ENCODE results near the gene OR5H14. TPM values are rescaled to one million over a fixed set of nuclear protein-coding genes. Genes with fewer than 3 reads are reported as not detected.

OR5H14 gene
- total and polyA plus RNA-seq, 7 donors, result not detected

GRCh38 chr3:98171071-98171470 is 23.8 kb downstream of the OR5H14 start:
- no peak overlapping the region for H3K27ac ChIP-seq
- WGBS, 3 donors, result 45 to 50% (median 48%) methylated on average over 1 of the region's 1 CpG
- intact Hi-C loops (cut with DNase I), result no loop called here

GRCh38 chr3:98172621-98173020 is 25.3 kb downstream of the OR5H14 start:
- DNase-seq (no peak), ATAC-seq (no peak)
- Histone ChIP-seq H3K27ac (no peak overlapping the region), H3K27me3 (ENCODE audit: insufficient read depth in 3 of 3, low read length in 2 of 3) (no peaks in the 10 kb centered on the region), H3K4me1 (no peaks in the 10 kb centered on the region), H3K4me3 (no peak overlapping the region), H3K36me3 (ENCODE audit: insufficient read depth in 1 of 2, low read depth in 1 of 2) (no peaks in the 10 kb centered on the region), H3K9me3 (no peaks in the 10 kb centered on the region)
- 78 to 81% (median 79%) methylated on average over 7 of the region's 7 CpGs for WGBS, 3 donors
- TF ChIP-seq, protein P1, sequence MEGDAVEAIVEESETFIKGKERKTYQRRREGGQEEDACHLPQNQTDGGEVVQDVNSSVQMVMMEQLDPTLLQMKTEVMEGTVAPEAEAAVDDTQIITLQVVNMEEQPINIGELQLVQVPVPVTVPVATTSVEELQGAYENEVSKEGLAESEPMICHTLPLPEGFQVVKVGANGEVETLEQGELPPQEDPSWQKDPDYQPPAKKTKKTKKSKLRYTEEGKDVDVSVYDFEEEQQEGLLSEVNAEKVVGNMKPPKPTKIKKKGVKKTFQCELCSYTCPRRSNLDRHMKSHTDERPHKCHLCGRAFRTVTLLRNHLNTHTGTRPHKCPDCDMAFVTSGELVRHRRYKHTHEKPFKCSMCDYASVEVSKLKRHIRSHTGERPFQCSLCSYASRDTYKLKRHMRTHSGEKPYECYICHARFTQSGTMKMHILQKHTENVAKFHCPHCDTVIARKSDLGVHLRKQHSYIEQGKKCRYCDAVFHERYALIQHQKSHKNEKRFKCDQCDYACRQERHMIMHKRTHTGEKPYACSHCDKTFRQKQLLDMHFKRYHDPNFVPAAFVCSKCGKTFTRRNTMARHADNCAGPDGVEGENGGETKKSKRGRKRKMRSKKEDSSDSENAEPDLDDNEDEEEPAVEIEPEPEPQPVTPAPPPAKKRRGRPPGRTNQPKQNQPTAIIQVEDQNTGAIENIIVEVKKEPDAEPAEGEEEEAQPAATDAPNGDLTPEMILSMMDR (IDR thresholded peaks at IDR 0.05), result no peak
- intact Hi-C loops (cut with DNase I), result no loop called here

More at GRCh38 chr3:98171071-98171470, 23.8 kb downstream of the OR5H14 start:
- H3K4me1 ChIP-seq, result no peaks in the 10 kb centered on the region
- H3K4me3 ChIP-seq, result no peak overlapping the region
- no peak for ATAC-seq
- no peaks in the 10 kb centered on the region for H3K36me3 ChIP-seq (ENCODE audit: insufficient read depth in 1 of 2, low read depth in 1 of 2)
- H3K27me3 ChIP-seq (ENCODE audit: insufficient read depth in 3 of 3, low read length in 2 of 3), result no peaks in the 10 kb centered on the region
- no peak for DNase-seq
- no peaks in the 10 kb centered on the region for H3K9me3 ChIP-seq
- TF ChIP-seq, protein P1 (IDR thresholded peaks at IDR 0.05), result no peak

- Histone ChIP-seq H3K27ac (no peak overlapping the region), H3K4me3 (no peak overlapping the region), H3K4me1 (no peaks in the 10 kb centered on the region), H3K9me3 (no peaks in the 10 kb centered on the region), H3K27me3 (ENCODE audit: insufficient read depth in 3 of 3, low read length in 2 of 3) (no peaks in the 10 kb centered on the region), H3K36me3 (ENCODE audit: insufficient read depth in 1 of 2, low read depth in 1 of 2) (no peaks in the 10 kb centered on the region)
- ATAC-seq (no peak), DNase-seq (no peak)
- intact Hi-C loops (cut with DNase I), result no loop called here
- TF ChIP-seq, protein P1 (IDR thresholded peaks at IDR 0.05), result no peak
- 82 to 83% (median 83%) methylated on average over 3 of the region's 3 CpGs for WGBS, 3 donors
Measured at GRCh38 chr3:98180319-98180890, 33.1 kb downstream of the OR5H14 start.

DNA sequence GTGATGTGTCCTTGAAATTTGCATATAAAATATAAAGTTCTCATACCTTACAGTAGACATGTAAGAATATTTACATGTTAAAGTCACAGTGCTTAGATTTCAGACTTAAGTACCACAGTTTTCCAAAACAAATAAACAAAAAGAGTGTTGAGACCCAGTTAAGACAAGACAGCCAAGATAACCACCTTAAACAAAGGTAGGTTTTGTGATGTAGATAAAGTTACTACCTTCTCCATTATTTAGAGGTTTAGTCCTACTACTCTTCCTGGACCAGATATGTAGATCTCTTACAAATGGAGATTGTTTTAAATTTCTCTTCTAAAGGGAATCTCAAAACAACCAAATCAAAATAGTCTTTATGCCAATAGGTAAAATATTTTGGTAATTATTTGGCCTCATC is 34.9 kb downstream of the OR5H14 start:
- Histone ChIP-seq H3K36me3 (ENCODE audit: insufficient read depth in 1 of 2, low read depth in 1 of 2) (no peaks in the 10 kb centered on the region), H3K4me3 (no peak overlapping the region), H3K4me1 (no peaks in the 10 kb centered on the region), H3K9me3 (no peaks in the 10 kb centered on the region), H3K27me3 (ENCODE audit: insufficient read depth in 3 of 3, low read length in 2 of 3) (no peaks in the 10 kb centered on the region), H3K27ac (no peak overlapping the region)
- DNase-seq, result no peak
- TF ChIP-seq, protein P1 (IDR thresholded peaks at IDR 0.05), result no peak
- no peak for ATAC-seq
- intact Hi-C loops (cut with DNase I), result no loop called here

DNA sequence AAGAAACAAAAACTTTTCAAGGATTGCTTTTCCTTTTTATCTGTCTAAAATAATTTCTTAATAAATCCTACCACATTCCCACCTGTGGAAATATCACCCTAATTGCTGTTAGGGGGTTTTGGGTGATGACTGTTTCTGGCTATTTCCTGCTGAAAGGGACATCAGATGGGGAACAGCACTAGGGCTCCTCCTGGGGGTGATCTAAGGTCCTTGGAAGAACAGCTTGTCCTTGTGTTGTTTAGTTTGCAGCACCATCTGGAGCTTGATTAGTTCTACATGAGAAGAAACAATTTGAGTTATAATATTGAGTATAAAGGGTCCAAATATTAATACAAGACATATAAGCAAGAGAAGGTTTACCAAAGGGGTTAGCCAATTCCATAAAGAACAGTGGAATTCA is 37.9 kb downstream of the OR5H14 start:
- no peaks in the 10 kb centered on the region for H3K27me3 ChIP-seq (ENCODE audit: insufficient read depth in 3 of 3, low read length in 2 of 3)
- intact Hi-C loops (cut with DNase I), result no loop called here
- no peaks in the 10 kb centered on the region for H3K4me1 ChIP-seq
- no peak overlapping the region for H3K4me3 ChIP-seq
- no peak for ATAC-seq
- H3K27ac ChIP-seq, result no peak overlapping the region
- TF ChIP-seq, protein P1 (IDR thresholded peaks at IDR 0.05), result no peak
- no peaks in the 10 kb centered on the region for H3K36me3 ChIP-seq (ENCODE audit: insufficient read depth in 1 of 2, low read depth in 1 of 2)
- no peaks in the 10 kb centered on the region for H3K9me3 ChIP-seq
- DNase-seq, result no peak
